HG02981 (cell line): ENCODE data around the gene SETD9.
A peak's percentile ranks its signal among the peaks of the same experiment; 100 is the strongest.

ENCODE experiments used
- ATAC-seq: cut with Tn5 transposase; IDR thresholded peaks from one replicate; pipeline ENCODE4 v1.9.1; 2021; ENCODE audit warnings: mild to moderate bottlenecking, moderate library complexity; ENCODE audit not compliant: unreplicated experiment

SETD9 gene

DNA sequence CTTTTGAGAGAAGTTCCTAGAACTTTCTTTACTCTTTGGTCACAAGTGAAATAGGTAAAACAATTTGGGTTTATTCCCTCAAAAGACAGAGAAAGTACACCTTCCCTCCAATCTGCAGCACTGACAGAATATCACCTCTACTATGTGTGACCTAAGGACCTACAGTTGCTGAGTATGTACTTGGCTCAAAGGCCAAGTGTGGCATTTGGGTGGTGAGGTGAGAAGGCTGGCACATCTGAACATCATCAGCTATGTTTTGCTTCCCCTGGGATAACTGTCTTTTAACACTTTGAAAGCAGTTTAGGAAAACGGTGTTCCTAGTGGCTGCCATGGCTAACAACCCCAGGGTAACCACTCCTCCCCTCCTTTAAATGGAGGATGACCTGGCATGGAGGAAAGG is 24.9 kb downstream of the SETD9 start:
- no peak for ATAC-seq

- ATAC-seq, result no peak
Observed at GRCh38 chr5:56938858-56939257, 29.5 kb downstream of the SETD9 start.

GRCh38 chr5:56941981-56942380 is 32.6 kb downstream of the SETD9 start:
- no peak for ATAC-seq

- ATAC-seq, result no peak
Observed at GRCh38 chr5:56947052-56947451, 37.7 kb downstream of the SETD9 start.

GRCh38 chr5:56950626-56951125 is 41.3 kb downstream of the SETD9 start:
- ATAC-seq, result peak; percentile 37

DNA sequence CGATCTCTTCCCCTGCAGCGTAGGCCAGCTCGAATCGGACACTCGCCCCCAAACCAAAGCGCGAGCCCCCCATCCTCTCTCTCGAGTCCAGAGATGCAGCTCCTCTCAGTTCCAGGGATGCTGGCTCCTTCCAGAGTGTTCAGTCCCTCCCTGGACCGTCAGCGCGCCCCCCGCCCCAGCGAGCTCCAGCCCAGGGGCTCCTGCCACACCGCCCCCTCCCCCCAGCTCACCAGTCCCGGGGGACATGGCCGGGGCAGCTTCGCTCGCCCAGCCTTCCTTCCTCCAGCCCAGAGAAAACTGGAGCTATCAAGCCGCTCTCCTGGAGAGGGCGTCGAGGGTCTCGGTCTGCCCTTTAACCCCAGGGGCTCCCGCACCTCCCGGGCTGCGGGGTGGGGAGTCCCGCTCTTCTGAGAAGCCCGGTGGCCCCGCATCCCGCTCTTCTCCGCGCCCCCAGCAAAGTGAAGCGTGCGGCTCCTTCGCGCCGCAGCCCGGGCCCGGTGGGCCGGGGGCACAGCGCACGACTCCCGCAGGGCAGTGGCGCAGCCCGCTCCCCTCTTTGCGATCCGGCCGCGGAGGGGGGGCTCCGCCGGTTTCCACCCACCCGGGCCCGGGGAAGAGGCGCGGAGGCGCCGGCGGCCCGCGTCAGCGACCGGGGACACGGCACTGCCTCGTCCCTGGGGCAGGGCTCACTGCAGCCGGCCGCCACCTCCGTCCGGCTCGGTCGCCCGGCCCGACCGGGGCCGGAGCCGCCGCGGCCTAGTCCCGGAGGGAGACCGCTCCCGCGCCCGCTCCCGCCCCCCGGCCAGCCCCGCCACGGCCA is 41.9 kb downstream of the SETD9 start:
- ATAC-seq, result peak; percentile 44

DNA sequence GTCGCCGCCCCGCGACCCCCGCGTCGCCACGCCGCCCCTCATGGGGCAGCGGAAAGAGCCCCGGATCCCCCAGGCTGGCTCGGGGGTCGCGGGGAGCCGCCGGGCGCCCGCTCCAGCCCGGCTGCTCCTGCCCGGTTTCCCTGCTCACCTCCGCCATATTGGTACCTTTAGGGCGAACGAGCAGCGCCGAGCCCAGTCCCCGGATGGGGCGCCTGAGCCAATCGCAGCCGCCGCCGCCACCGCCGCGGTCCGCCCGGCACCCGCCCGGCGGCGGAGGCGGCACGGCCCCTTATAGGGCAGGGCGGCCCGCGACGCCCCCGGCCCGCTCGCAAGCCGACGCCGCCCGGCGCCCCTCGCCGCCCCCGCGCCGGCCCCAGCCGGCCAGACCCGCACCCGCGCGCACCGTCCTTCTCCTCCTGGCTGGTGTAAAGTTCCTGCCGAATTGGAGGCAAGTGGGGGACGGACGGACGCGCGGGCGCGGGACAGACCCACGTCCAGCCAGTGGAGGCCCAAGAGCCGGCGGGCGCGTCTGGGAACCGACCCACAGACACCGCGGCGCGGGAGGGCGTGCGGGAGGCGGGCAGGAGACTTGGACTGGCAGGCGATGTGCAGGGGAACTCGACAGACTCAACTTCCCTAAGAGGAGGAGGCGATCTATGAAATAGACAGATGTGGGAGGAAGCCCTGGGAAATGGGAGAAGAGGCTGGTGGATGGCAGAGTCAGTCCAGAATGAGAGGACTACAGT is 42.7 kb downstream of the SETD9 start, which contains the start of gene MIER3:
Gene MIER3, minus strand, starts transcription at position 178 of the 746 bp plus-strand sequence. Its CDS starts 21 bp downstream, at position 157.
- peak; percentile 89 for ATAC-seq

DNA sequence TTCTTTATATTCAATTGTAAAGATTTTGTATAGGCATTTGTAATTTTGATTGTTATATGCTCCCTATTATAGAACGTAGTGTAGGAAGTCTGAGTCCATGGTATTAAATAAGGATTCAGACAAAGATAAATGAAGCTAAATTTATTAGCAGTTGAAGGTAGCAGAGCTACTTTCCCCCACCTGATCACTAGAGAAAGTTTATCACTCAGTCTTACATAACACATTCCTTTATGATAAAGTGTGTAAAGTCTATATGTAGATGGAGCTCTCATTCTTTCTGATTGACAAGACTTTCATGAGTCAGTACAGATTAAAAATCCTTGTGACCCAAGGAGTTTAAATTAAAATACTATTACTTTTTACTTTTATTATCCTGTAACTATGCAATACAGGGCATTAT is 44.9 kb downstream of the SETD9 start:
- ATAC-seq, result no peak

DNA sequence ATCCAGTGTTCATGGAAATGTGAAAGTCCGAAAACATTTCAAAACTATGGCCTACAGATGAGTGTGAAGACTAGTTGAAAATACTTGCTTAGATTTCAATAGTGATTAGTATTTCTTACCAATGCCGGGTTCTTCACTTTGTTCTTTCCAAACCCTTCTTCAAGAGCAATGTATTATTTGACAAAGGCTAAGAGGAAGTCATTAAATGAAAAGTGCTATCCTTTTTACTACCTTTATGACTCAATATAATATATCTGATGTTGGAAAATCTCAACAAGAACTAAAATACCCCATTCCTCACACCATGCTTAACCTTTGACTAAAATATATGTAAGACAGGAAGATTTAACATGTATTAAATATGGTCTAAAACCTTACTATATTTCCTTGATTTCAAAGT is 49.2 kb downstream of the SETD9 start:
- no peak for ATAC-seq

GRCh38 chr5:56959326-56959725 is 49.9 kb downstream of the SETD9 start:
- ATAC-seq, result no peak

- no peak for ATAC-seq
Observed at GRCh38 chr5:56961746-56962145, 52.4 kb downstream of the SETD9 start.

DNA sequence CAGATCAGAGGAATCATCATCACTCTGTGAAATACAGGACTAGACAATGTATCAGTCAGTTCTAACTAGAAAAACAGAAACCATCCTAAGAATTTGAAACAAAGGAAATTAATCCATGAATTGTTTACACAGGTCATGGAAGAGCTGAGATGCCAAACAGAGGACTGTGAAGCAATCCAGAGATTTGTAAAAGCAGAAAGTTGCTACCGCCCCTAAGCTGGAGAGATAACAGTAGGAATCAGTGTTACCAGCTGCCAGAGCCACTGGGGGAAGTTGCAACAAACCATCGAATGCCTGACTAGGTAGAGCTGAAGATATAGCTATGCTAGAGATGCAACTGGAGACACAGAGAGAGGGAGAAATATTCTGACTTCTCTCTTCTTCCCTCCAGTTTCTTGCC is 52.9 kb downstream of the SETD9 start:
- no peak for ATAC-seq

- no peak for ATAC-seq
Observed at GRCh38 chr5:56963246-56963645, 53.9 kb downstream of the SETD9 start.

DNA sequence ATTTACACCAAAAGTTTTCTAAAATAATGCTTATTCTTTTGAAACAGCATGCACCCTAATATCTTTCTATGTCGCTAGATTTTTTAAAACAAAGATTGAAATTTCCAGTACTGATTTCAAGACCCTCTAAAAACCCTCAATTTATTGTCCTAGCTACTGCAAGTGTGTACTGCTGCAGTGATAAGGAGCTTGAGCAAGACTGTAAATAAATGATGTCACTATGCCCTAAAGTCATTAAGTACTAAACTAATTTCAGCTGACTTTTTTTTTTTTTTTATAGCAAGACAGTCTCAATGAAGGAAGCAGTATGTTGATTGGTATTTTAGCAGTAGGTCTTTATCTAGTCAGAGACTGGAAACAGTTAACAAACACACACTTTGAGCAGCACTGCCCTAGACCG is 54.8 kb downstream of the SETD9 start:
- ATAC-seq, result no peak
